HG03575 (cell line): Measurements from ENCODE around the gene SIMC1.
"Not testable (repeated sequence)": the region's sequence is repeated elsewhere in the genome, so short reads cannot be mapped to it uniquely, and the experiment has no call there.

ENCODE experiments used
- ATAC-seq: cut with Tn5 transposase; IDR thresholded peaks from one replicate; pipeline ENCODE4 v1.9.1; 2021; ENCODE audit not compliant: unreplicated experiment, insufficient number of reproducible peaks, low FRiP score; ENCODE audit errors: extremely low read depth

SIMC1 gene

GRCh38 chr5:176203086-176203485 lies 35.1 kb upstream of the SIMC1 start:
- no peak for ATAC-seq

- not testable (repeated sequence) for ATAC-seq
These were observed 34.7 kb upstream of the SIMC1 start for GRCh38 chr5:176203535-176203934.

- not testable (repeated sequence) for ATAC-seq
These were observed 23.7 kb upstream of the SIMC1 start for GRCh38 chr5:176214466-176215021.

- not testable (repeated sequence) for ATAC-seq
These were observed 21.8 kb upstream of the SIMC1 start for GRCh38 chr5:176216393-176216916.

DNA sequence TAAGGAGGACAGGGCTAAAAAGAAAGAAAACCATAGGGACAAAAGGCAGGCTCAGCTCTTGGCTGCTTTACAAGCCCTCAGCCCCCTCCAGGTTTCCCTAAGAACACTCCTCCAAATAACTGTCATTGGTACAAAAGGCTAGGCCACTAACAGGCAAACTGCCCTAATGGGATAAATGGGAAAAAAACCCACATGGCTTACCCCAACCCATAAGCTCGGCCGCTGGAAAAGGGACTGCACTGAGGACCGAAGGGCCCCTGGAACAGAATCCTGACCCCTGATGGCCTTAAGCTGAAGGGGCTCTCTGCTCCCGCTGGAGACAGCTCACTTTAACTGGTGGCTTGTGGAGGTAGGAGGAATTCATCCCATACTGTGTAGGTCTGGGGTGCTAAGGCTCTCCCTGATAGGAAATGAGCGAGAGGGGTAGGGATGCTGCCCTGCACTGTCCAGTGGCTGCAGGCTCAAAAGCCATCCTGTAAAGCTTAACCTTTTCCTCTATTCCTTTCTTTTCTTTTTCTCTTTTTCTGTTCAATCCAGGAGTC lies 21.0 kb upstream of the SIMC1 start:
- ATAC-seq = not testable (repeated sequence)

DNA sequence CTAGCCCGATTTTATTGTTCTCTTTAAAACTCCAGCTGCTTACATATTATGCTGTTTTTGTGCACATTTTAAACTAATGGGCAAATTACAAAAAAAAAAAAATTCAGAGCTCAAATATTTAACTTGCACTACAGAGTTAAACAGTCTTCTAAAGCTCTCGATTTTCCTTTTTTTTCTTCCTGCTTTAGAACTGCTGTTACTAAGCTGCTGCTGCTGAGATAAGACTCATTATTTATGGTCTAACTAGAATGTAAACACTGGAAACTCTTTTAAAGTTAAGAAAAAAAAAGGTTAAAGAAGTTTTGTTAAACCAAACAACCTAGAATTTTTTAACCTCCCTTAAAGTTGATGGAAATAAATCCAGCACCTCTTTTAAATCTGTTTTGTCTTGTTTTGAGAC lies 20.5 kb upstream of the SIMC1 start:
- ATAC-seq = not testable (repeated sequence)

DNA sequence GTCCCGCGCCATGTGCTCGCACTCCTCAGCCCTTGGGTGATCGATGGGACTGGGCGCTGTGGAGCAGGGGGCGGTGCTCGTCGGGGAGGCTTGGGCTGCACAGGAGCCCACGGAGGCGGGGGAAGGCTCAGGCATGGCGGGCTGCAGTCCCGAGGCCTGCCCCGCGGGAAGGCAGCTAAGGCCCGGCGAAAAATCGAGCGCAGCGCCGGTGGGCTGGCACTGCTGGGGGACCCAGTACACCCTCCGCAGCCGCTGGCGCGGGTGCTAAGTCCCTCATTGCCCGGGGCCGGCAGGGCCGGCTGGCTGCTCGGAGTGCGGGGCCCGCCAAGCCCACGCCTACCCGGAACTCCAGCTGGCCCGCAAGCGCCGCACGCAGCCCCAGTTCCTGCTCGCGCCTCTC lies 16.2 kb upstream of the SIMC1 start:
- ATAC-seq = not testable (repeated sequence)

- not testable (repeated sequence) for ATAC-seq
These were observed 9.9 kb upstream of the SIMC1 start for GRCh38 chr5:176228358-176228757.

DNA sequence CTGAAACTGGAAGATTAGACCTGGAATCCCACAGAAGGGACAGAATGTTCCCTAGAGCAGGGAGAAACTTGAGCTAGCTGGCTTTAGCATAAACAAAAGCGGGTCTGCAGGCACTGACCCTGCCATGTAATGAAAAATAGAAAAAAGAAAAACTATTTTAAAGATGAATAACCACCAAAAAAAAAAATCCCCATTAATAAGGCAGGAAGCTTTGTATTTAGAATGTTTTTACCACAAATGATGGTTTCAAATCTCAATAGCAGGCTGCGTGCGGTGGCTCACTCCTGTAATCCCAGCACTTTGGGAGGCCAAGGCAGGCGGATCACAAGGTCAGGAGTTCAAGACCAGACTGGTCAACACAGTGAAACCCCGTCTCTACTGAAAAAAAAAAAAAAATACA lies 5.0 kb upstream of the SIMC1 start:
- ATAC-seq = not testable (repeated sequence)

DNA sequence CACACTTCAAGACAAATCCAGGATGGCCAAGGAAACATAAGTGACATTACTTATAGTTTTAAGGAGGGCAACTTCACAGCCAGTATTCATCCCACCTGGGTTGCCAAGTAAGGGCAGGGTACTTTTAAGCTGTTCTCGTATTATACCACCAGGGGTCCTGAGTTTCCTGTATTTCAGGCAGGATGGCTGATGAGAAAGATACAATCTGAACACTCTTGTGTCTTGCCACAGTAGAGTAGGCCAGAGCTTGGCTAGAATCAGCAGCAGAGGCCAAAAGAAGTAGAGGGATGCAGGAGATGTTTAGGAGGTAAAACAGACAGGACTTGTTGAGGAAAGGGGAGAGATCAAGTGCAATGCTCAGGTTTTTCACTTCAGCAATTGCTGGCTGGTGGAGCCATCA lies 3.1 kb upstream of the SIMC1 start:
- not testable (repeated sequence) for ATAC-seq

- ATAC-seq = not testable (repeated sequence)
These were observed 540 bp downstream of the SIMC1 start for GRCh38 chr5:176238645-176239283.

DNA sequence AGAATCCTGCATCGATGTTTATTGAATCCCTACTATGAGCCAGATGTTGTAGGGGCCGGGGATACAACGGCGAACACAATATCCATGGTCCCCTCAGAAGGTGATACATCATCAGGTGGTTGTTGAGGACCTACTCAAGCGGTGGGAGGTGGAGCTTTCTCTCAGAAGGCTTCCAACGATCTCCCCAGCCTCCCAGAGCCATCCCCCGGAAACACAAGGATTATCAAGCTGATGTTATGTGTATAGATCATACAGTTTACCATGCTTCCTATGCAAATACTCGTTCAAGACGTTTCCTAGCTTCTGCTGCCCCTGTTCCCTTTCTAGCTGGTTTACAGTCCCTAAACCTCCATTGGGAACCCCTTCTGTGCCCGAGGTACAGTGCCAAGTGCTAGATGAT lies 1.1 kb downstream of the SIMC1 start:
- not testable (repeated sequence) for ATAC-seq

GRCh38 chr5:176244318-176244717 lies 6.1 kb downstream of the SIMC1 start:
- ATAC-seq = not testable (repeated sequence)

DNA sequence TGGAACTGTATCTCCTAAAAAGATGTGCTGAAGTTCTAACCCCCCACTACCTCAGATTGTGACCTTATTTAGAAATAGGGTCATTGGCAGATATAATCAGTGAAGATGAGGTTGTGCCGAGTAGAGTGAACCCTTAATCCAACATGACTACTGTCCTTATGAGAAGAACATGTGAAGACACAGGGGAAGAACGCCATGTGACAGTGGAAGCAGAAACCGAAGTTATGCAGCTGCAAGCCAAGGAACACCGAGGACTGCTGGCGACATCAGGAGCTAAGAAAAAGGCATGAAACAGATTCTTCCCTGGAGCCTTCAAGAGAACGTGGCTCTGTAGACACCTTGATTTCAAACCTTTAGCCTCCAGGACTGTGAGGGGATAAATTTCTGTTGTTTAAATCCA lies 6.8 kb downstream of the SIMC1 start:
- ATAC-seq = not testable (repeated sequence)

DNA sequence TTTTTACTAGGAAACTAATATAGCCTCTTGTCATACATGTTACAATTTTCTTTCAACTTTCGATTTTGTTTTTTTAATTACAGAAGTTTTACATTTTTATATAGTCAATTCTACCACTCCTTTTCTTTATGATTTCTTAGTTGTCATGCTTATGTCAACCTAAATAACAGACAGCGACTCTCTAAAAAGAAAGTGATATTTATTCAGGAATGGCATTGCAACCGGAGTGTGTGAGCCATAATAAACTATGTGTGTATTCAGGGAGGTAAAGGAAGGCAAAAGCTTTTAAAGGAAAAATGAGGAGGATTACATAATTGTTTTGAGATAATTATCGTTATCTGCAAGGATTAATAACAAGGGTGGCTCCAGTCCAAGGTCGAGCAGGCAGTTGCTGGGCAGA lies 7.3 kb downstream of the SIMC1 start:
- ATAC-seq = not testable (repeated sequence)

DNA sequence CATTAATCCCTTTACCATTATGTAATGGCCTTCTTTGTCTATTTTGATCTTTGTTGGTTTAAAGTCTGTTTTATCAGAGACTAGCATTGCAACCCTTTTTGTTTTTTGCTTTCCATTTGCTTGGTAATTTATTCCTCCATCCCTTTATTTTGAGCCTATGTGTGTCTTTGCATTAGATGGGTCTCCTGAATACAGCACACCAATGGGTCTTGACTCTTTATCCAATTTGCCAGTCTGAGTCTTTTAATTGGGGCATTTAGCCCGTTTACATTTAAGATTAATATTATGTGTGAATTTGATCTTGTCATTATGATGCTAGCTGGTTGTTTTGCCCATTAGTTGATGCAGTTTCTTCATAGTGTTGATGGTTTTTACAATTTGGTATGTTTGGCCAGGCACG lies 12.5 kb downstream of the SIMC1 start:
- ATAC-seq = not testable (repeated sequence)

GRCh38 chr5:176252171-176252570 lies 13.9 kb downstream of the SIMC1 start:
- ATAC-seq = not testable (repeated sequence)

DNA sequence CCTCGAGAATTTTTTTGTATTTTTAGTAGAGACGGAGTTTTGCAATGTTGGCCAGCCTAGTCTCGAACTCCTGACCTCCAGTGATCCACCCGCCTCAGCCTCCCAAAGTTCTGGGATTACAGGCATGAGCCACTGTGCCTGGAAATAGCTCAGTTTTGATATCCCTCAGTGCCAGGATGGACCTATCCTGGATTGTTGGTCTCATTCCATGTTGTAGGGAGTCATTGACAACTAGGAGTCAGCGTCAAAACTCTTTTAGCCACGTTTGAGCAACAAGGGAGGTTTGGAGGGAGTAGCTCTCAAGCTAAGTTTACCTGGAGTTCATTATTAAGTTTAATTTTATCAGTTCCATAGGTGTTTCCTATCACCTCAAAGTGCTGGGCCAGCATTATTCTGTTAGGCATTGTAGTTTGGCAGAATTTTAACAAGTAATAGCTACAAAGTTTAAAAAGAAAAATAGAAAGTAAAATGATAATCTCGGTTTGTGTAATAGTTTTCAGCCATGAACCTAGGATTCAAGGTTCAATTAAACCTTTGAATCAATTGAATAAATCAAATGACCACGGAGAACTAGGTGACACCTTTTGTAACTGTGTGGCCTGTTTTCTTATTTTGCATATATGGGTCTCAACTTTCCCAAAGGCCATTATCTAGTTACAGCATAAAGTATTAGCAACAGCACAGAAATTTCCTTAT lies 15.3 kb downstream of the SIMC1 start:
- ATAC-seq = not testable (repeated sequence)

DNA sequence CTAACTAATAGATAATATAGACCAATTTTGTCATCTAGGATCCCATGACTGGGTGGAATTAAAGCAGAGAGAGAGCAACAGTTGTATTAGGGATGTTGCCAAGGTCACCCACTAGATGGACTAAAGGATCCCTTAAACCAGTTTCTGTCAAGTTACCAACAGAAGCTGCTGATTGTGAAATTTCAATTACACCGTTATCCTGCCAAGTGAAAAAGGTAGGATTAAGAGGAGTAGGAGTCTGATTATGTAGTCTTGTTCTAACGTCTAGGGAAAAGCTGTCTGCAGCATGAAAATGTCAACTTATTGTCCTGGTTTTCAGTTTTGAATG lies 15.8 kb downstream of the SIMC1 start:
- not testable (repeated sequence) for ATAC-seq
